SK-N-SH treated with all-trans-retinoic acid at 6 μM for 48 hours (cell line): ENCODE measurements around the gene CHCHD6.

Experiments used
- ATAC-seq: fragments of 200-7000 bp; cut with Tn5 transposase; 3 replicates; pipeline ENCODE4 v1.9.1; 2020; ENCODE audit warnings: mild to moderate bottlenecking, moderate library complexity
- ARNTL ChIP-seq: fragments of 450-650 bp; formaldehyde crosslinking; IDR thresholded peaks from 2 replicates; pipeline ENCODE4 v1.5.0; 2020; ENCODE audit warnings: low read depth, mild to moderate bottlenecking, moderate library complexity, borderline replicate concordance
- BACH2 ChIP-seq: fragments of 250-450 bp; sonication (Bioruptor Pico); IDR thresholded peaks from 2 replicates; pipeline ENCODE4 v1.9.0; 2021; ENCODE audit warnings: mild to moderate bottlenecking, borderline replicate concordance
- CSDC2 ChIP-seq: fragments of 250-450 bp; sonication (Bioruptor Pico); IDR thresholded peaks from 2 replicates; pipeline ENCODE4 v1.5.0; 2020; ENCODE audit warnings: mild to moderate bottlenecking, moderate library complexity
- ESRRG ChIP-seq: fragments of 250-450 bp; sonication (Bioruptor Pico); IDR thresholded peaks from 2 replicates; pipeline ENCODE4 v1.6.1; 2021; ENCODE audit warnings: mild to moderate bottlenecking
- GLIS3 ChIP-seq: fragments of 250-450 bp; sonication (Bioruptor Pico); IDR thresholded peaks from 2 replicates; pipeline ENCODE4 v1.5.0; 2020; ENCODE audit warnings: mild to moderate bottlenecking, moderate library complexity
- ISL1 ChIP-seq: fragments of 250-450 bp; sonication (Bioruptor Pico); IDR thresholded peaks from 2 replicates; pipeline ENCODE4 v2.1.2; 2022; ENCODE audit warnings: mild to moderate bottlenecking, moderate library complexity
- OSR1 ChIP-seq: fragments of 250-450 bp; sonication (Bioruptor Pico); IDR thresholded peaks from 2 replicates; pipeline ENCODE4 v1.8.0; 2022; ENCODE audit warnings: moderate library complexity, mild to moderate bottlenecking, inconsistent platforms
- PPARA ChIP-seq: fragments of 250-450 bp; sonication (Bioruptor Pico); IDR thresholded peaks from 2 replicates; pipeline ENCODE4 v1.5.0; 2020; ENCODE audit warnings: mild to moderate bottlenecking, borderline replicate concordance
- RARB ChIP-seq: fragments of 250-450 bp; sonication (Bioruptor Pico); IDR thresholded peaks from 2 replicates; pipeline ENCODE4 v1.8.0; 2021; ENCODE audit warnings: mild to moderate bottlenecking, moderate library complexity
- SNAI2 ChIP-seq: fragments of 250-450 bp; sonication (Bioruptor Pico); IDR thresholded peaks from 2 replicates; pipeline ENCODE4 v1.5.0; 2020; ENCODE audit warnings: mild to moderate bottlenecking, moderate library complexity
- TCF4 ChIP-seq: fragments of 250-450 bp; sonication (Bioruptor Pico); IDR thresholded peaks from 2 replicates; pipeline ENCODE4 v1.8.0; 2021; ENCODE audit warnings: mild to moderate bottlenecking, moderate library complexity, borderline replicate concordance
- TOX ChIP-seq: fragments of 250-450 bp; sonication (Bioruptor Pico); IDR thresholded peaks from 2 replicates; pipeline ENCODE4 v1.8.0; 2021; ENCODE audit warnings: mild to moderate bottlenecking, moderate library complexity, borderline replicate concordance
- ZC3H10 ChIP-seq: fragments of 250-450 bp; sonication (Bioruptor Pico); IDR thresholded peaks from 2 replicates; pipeline ENCODE4 v1.5.1; 2021; ENCODE audit warnings: mild to moderate bottlenecking, moderate library complexity
- ZFP3 ChIP-seq: fragments of 250-450 bp; sonication (Bioruptor Pico); IDR thresholded peaks from 2 replicates; pipeline ENCODE4 v1.5.0; 2020; ENCODE audit warnings: mild to moderate bottlenecking, moderate library complexity
- ZNF565 ChIP-seq: fragments of 450-650 bp; formaldehyde crosslinking; conservative IDR thresholded peaks from 2 replicates; pipeline ENCODE4 v1.5.0; 2020; ENCODE audit warnings: low read depth, mild to moderate bottlenecking, moderate library complexity
- ZNF8 ChIP-seq: fragments of 450-650 bp; formaldehyde crosslinking; IDR thresholded peaks from 2 replicates; pipeline ENCODE4 v1.5.0; 2020; ENCODE audit warnings: mild to moderate bottlenecking, moderate library complexity
- TF ChIP-seq, protein P1 (sequence below): fragments of 250-450 bp; sonication (Bioruptor Pico); IDR thresholded peaks from 2 replicates; pipeline ENCODE4 v1.5.0; 2020; ENCODE audit warnings: mild to moderate bottlenecking, moderate library complexity
- TF ChIP-seq, protein P2 (sequence below): fragments of 250-450 bp; sonication (Bioruptor Pico); IDR thresholded peaks from 2 replicates; pipeline ENCODE4 v1.8.0; 2020; ENCODE audit warnings: mild to moderate bottlenecking, moderate library complexity, borderline replicate concordance
- TF ChIP-seq, protein P3 (sequence below): fragments of 250-450 bp; sonication (Bioruptor Pico); IDR thresholded peaks from 2 replicates; pipeline ENCODE4 v1.5.1; 2021; ENCODE audit warnings: mild to moderate bottlenecking, moderate library complexity
- TF ChIP-seq, protein P4 (sequence below): fragments of 250-450 bp; sonication (Bioruptor Pico); IDR thresholded peaks from 2 replicates; pipeline ENCODE4 v1.8.0; 2021; ENCODE audit warnings: low read depth, mild to moderate bottlenecking, moderate library complexity, borderline replicate concordance
- TF ChIP-seq, protein P5 (sequence below): fragments of 250-450 bp; sonication (Bioruptor Pico); IDR thresholded peaks from 2 replicates; pipeline ENCODE4 v1.5.1; 2020; ENCODE audit warnings: low read depth, mild to moderate bottlenecking, moderate library complexity

CHCHD6 gene

DNA sequence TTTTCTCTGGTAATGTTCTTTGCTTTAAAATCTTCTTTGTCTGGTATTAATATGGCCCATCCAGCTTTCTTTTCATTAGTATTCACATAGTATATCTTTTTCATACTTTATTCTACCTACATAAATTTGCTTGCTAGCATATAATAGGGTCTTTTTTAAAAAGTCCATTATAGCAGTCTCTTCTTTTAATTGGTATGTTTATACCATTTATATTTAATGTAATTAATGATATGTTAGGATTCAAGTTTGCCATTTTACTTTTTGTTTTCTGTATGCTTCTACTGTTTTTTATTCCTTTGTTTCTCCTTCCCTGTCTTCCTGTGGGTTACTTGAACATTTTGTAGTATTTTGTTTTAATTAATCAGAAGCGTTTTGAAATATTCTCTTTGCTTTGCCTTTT lies 89.0 kb downstream of the CHCHD6 start (continued):
- no peak for TF ChIP-seq ZNF565 (CRISPR knock-in tag)
- TF ChIP-seq, protein P1, sequence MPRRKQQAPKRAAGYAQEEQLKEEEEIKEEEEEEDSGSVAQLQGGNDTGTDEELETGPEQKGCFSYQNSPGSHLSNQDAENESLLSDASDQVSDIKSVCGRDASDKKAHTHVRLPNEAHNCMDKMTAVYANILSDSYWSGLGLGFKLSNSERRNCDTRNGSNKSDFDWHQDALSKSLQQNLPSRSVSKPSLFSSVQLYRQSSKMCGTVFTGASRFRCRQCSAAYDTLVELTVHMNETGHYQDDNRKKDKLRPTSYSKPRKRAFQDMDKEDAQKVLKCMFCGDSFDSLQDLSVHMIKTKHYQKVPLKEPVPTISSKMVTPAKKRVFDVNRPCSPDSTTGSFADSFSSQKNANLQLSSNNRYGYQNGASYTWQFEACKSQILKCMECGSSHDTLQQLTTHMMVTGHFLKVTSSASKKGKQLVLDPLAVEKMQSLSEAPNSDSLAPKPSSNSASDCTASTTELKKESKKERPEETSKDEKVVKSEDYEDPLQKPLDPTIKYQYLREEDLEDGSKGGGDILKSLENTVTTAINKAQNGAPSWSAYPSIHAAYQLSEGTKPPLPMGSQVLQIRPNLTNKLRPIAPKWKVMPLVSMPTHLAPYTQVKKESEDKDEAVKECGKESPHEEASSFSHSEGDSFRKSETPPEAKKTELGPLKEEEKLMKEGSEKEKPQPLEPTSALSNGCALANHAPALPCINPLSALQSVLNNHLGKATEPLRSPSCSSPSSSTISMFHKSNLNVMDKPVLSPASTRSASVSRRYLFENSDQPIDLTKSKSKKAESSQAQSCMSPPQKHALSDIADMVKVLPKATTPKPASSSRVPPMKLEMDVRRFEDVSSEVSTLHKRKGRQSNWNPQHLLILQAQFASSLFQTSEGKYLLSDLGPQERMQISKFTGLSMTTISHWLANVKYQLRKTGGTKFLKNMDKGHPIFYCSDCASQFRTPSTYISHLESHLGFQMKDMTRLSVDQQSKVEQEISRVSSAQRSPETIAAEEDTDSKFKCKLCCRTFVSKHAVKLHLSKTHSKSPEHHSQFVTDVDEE, result no peak
- TF ChIP-seq GLIS3, result no peak
- no peak for TF ChIP-seq OSR1
- TF ChIP-seq TCF4 (CRISPR knock-in tag), result no peak
- TF ChIP-seq ZNF8 (CRISPR knock-in tag), result no peak

DNA sequence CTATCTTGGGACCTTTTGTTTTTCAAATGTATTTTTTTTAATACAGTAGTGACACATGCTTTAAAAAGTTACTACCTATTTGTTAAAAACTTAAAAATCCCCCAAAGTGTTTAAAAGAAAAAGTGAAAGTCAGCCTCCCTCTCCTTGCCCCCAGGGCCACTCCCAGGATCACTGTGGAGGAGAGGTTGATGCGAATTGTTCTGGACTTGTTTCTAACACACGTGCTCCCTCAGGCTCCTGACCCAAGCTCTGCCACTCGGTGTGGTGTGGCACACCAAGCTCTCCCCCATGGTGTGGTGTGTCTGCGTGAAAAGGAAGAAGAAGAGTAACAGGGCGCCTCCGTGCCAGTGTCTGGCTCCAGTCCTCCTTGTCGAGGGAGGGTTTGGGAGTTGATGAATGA lies 93.5 kb downstream of the CHCHD6 start:
- TF ChIP-seq GLIS3 (no peak), ZNF8 (CRISPR knock-in tag) (no peak), SNAI2 (CRISPR knock-in tag) (no peak), ZFP3 (CRISPR knock-in tag) (no peak), CSDC2 (CRISPR knock-in tag) (no peak), RARB (CRISPR knock-in tag) (no peak), ESRRG (CRISPR knock-in tag) (no peak), ARNTL (CRISPR knock-in tag) (no peak)
- TF ChIP-seq, protein P2, sequence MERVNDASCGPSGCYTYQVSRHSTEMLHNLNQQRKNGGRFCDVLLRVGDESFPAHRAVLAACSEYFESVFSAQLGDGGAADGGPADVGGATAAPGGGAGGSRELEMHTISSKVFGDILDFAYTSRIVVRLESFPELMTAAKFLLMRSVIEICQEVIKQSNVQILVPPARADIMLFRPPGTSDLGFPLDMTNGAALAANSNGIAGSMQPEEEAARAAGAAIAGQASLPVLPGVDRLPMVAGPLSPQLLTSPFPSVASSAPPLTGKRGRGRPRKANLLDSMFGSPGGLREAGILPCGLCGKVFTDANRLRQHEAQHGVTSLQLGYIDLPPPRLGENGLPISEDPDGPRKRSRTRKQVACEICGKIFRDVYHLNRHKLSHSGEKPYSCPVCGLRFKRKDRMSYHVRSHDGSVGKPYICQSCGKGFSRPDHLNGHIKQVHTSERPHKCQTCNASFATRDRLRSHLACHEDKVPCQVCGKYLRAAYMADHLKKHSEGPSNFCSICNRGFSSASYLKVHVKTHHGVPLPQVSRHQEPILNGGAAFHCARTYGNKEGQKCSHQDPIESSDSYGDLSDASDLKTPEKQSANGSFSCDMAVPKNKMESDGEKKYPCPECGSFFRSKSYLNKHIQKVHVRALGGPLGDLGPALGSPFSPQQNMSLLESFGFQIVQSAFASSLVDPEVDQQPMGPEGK (CRISPR knock-in tag), result no peak
- TF ChIP-seq, protein P3, sequence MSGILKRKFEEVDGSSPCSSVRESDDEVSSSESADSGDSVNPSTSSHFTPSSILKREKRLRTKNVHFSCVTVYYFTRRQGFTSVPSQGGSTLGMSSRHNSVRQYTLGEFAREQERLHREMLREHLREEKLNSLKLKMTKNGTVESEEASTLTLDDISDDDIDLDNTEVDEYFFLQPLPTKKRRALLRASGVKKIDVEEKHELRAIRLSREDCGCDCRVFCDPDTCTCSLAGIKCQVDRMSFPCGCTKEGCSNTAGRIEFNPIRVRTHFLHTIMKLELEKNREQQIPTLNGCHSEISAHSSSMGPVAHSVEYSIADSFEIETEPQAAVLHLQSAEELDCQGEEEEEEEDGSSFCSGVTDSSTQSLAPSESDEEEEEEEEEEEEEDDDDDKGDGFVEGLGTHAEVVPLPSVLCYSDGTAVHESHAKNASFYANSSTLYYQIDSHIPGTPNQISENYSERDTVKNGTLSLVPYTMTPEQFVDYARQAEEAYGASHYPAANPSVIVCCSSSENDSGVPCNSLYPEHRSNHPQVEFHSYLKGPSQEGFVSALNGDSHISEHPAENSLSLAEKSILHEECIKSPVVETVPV, result no peak
- no peak for ATAC-seq

DNA sequence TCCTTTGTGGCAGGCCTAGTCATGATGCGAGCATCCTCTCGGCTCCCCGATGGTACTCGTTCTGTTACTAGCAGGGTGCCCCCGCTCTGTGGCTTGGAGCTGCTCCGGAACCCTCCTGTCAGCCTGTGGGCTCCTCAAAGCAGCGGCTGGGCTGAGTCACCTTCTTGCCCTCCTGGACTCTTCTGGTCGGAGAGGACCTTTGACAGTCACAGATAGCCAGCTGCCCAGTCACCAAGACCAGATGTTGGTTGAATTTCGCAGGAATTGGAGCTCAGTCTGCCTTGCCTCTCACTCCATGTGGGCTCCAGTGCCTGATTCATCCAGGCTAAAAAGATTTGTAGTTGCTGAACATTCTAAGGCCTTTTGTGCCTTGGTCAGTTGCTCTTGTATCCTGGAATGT lies 94.5 kb downstream of the CHCHD6 start:
- TF ChIP-seq, protein P2 (CRISPR knock-in tag), result no peak
- TF ChIP-seq, protein P1, result no peak
- TF ChIP-seq ISL1 (no peak), SNAI2 (CRISPR knock-in tag) (no peak), GLIS3 (no peak), ZNF565 (CRISPR knock-in tag) (no peak), RARB (CRISPR knock-in tag) (no peak), ESRRG (CRISPR knock-in tag) (no peak), BACH2 (CRISPR knock-in tag) (no peak), PPARA (CRISPR knock-in tag) (no peak), TOX (CRISPR knock-in tag) (no peak), TCF4 (CRISPR knock-in tag) (no peak), ARNTL (CRISPR knock-in tag) (no peak), ZC3H10 (CRISPR knock-in tag) (no peak), ZFP3 (CRISPR knock-in tag) (no peak)
- TF ChIP-seq, protein P4, sequence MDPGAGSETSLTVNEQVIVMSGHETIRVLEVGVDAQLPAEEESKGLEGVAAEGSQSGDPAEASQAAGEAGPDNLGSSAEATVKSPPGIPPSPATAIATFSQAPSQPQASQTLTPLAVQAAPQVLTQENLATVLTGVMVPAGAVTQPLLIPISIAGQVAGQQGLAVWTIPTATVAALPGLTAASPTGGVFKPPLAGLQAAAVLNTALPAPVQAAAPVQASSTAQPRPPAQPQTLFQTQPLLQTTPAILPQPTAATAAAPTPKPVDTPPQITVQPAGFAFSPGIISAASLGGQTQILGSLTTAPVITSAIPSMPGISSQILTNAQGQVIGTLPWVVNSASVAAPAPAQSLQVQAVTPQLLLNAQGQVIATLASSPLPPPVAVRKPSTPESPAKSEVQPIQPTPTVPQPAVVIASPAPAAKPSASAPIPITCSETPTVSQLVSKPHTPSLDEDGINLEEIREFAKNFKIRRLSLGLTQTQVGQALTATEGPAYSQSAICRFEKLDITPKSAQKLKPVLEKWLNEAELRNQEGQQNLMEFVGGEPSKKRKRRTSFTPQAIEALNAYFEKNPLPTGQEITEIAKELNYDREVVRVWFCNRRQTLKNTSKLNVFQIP (CRISPR knock-in tag), result no peak
- TF ChIP-seq, protein P5, sequence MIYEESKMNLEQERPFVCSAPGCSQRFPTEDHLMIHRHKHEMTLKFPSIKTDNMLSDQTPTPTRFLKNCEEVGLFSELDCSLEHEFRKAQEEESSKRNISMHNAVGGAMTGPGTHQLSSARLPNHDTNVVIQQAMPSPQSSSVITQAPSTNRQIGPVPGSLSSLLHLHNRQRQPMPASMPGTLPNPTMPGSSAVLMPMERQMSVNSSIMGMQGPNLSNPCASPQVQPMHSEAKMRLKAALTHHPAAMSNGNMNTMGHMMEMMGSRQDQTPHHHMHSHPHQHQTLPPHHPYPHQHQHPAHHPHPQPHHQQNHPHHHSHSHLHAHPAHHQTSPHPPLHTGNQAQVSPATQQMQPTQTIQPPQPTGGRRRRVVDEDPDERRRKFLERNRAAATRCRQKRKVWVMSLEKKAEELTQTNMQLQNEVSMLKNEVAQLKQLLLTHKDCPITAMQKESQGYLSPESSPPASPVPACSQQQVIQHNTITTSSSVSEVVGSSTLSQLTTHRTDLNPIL (CRISPR knock-in tag), result no peak
- TF ChIP-seq, protein P3, result no peak
- no peak for ATAC-seq
